Spleen (tissue), 7 donors: ENCODE results near the gene PLCG2.
A peak's percentile ranks its signal among the peaks of the same experiment; 100 is the strongest.

Experiments used
- POLR2A ChIP-seq, 3 donors: fragments of 450-650 bp; IDR thresholded peaks; one replicate each; pipeline ENCODE4 v1.5.1; 2017; ENCODE audit warnings: antibody characterized with exemption in 3 of 3, mild to moderate bottlenecking in 1 of 3
- TF ChIP-seq, protein P1 (sequence below), 11 experiments: fragments of 200-600 bp in 7 of 11; fragments of 450-650 bp in 4 of 11; sonication (generic) in 4 of 11; IDR thresholded peaks in 8 of 11; conservative IDR thresholded peaks in 3 of 11; 1 replicate in 7 of 11; 2 replicates in 4 of 11; pipeline versions ENCODE4 v1.4.0 to v1.8.0; 2016 to 2021; ENCODE audit warnings: antibody characterized with exemption in 11 of 11, inconsistent platforms in 4 of 11, mild to moderate bottlenecking in 1 of 11
- donor health status: DM: no; HTN: no; CAD: no; lungs with moderate emphysema.
- donor health status: DM: no; HTN: no; CAD: no.
- donor health status: DM: no; HTN: no; CAD: no.

DNA sequence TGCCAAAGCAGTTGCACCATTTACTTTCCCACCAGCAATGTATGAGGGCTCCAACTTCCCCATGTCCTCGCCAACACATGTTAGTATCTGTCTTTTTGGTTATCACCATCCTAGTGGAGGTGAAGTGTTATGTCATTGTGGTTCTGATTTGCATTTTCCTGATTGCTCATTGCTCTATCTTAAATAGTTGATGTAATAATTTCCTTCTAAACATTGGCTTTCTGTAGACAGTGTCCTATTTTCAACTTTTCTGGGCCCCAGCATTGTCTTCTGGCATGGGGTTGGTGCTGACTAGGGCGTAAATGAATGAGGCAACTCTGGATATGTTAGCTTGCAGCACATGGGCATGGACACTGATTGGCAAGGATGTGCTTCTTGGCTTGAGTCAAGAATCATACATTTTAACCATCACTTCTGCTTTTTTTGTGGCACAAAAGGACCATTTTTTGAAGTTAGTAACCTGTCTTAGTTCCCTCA is 25.1 kb downstream of the PLCG2 start:
- TF ChIP-seq, protein P1, sequence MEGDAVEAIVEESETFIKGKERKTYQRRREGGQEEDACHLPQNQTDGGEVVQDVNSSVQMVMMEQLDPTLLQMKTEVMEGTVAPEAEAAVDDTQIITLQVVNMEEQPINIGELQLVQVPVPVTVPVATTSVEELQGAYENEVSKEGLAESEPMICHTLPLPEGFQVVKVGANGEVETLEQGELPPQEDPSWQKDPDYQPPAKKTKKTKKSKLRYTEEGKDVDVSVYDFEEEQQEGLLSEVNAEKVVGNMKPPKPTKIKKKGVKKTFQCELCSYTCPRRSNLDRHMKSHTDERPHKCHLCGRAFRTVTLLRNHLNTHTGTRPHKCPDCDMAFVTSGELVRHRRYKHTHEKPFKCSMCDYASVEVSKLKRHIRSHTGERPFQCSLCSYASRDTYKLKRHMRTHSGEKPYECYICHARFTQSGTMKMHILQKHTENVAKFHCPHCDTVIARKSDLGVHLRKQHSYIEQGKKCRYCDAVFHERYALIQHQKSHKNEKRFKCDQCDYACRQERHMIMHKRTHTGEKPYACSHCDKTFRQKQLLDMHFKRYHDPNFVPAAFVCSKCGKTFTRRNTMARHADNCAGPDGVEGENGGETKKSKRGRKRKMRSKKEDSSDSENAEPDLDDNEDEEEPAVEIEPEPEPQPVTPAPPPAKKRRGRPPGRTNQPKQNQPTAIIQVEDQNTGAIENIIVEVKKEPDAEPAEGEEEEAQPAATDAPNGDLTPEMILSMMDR (IDR thresholded peaks at IDR 0.05 in 8 of 11, conservative IDR thresholded peaks at IDR 0.05 in 3 of 11): peak in 2 of 11 experiments; percentile 6 to 7
- no peak for TF ChIP-seq POLR2A (IDR thresholded peaks at IDR 0.05)
